Measurements from ENCODE around the gene ATAD3C. TPM values are rescaled to one million over a fixed set of nuclear protein-coding genes. Genes with fewer than 3 reads are reported as not detected.
"Not testable (repeated sequence)": the region's sequence is repeated elsewhere in the genome, so short reads cannot be mapped to it uniquely, and the experiment has no call there.

The ATAD3C gene
- polyA plus RNA-seq, 1 of the 3 experiments (the other 2 are of a cell fraction) = 0.38 TPM

DNA sequence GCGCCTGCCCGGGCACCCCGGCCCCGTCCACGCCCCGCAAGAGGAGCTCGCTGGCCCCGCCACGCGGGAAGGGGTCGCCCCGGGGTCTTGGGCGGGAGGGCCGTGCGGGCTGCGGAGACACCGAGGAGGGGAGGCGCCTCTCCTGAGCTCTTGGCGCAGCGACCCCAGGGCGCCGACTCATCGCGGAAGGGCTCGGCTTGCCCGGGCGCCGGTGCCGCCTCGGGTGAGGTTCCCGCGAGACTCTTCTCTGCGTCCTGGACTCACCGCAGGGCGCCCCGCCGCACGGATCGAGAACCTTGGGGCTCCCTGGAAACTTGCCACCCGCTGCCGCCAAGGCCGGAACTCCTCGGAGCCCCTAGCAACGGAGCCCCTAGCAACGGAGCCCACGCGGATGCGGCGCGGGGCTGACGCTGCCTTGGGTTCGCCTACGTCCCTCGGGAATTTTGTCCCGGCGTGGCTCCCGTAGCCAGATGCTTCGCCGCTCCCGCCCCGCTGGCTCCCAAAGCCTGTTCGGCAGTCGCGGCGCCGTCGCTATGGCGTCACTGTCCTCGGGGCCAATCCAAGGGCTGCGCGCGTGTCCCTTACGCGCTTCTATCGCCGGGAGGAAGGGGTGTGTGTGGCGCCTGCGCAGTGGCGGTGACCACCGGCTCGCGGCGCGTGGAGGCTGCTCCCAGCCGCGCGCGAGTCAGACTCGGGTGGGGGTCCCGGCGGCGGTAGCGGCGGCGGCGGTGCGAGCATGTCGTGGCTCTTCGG, 62.2 kb downstream of the ATAD3C start, which contains the start of gene ATAD3A (continued):
- TF ChIP-seq, protein P1, sequence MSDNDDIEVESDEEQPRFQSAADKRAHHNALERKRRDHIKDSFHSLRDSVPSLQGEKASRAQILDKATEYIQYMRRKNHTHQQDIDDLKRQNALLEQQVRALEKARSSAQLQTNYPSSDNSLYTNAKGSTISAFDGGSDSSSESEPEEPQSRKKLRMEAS (IDR thresholded peaks at IDR 0.05; ENCODE audit: low read depth) = peak; percentile 75
- TF ChIP-seq GABPA (IDR thresholded peaks at IDR 0.05; ENCODE audit: low read depth) (peak; percentile 45), SIN3A (IDR thresholded peaks at IDR 0.05; ENCODE audit: borderline replicate concordance, low read depth, low read length) (peak; percentile 88; the same call in 1 of the 2 replicates), POLR2AphosphoS5 (IDR thresholded peaks at IDR 0.05; ENCODE audit: low read depth, low read length) (peak; percentile 72), FOSL2 (IDR thresholded peaks at IDR 0.05; ENCODE audit: borderline replicate concordance, low read depth) (no peak), EP300 (IDR thresholded peaks at IDR 0.05; ENCODE audit: borderline replicate concordance in 1 of 2, low read depth in 1 of 2, low read length in 1 of 2) (no peak), RXRA (IDR thresholded peaks at IDR 0.05; ENCODE audit: borderline replicate concordance, low read depth) (no peak), ELF1 (IDR thresholded peaks at IDR 0.05) (peak; percentile 60; the same call in 1 of the 2 replicates), MEF2A (IDR thresholded peaks at IDR 0.05; ENCODE audit: borderline replicate concordance, low read depth) (no peak), FOXJ3 (CRISPR knock-in tag; IDR thresholded peaks at IDR 0.05) (no peak), CHD2 (IDR thresholded peaks at IDR 0.05; ENCODE audit: low read length, partially characterized antibody) (peak; percentile 98), RAD21 (IDR thresholded peaks at IDR 0.05; ENCODE audit: low read length) (no peak), RCOR1 (IDR thresholded peaks at IDR 0.05; ENCODE audit: low read length) (no peak)
- TF ChIP-seq, protein P2, sequence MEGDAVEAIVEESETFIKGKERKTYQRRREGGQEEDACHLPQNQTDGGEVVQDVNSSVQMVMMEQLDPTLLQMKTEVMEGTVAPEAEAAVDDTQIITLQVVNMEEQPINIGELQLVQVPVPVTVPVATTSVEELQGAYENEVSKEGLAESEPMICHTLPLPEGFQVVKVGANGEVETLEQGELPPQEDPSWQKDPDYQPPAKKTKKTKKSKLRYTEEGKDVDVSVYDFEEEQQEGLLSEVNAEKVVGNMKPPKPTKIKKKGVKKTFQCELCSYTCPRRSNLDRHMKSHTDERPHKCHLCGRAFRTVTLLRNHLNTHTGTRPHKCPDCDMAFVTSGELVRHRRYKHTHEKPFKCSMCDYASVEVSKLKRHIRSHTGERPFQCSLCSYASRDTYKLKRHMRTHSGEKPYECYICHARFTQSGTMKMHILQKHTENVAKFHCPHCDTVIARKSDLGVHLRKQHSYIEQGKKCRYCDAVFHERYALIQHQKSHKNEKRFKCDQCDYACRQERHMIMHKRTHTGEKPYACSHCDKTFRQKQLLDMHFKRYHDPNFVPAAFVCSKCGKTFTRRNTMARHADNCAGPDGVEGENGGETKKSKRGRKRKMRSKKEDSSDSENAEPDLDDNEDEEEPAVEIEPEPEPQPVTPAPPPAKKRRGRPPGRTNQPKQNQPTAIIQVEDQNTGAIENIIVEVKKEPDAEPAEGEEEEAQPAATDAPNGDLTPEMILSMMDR (IDR thresholded peaks at IDR 0.05) = no peak
- TF ChIP-seq, protein P3, sequence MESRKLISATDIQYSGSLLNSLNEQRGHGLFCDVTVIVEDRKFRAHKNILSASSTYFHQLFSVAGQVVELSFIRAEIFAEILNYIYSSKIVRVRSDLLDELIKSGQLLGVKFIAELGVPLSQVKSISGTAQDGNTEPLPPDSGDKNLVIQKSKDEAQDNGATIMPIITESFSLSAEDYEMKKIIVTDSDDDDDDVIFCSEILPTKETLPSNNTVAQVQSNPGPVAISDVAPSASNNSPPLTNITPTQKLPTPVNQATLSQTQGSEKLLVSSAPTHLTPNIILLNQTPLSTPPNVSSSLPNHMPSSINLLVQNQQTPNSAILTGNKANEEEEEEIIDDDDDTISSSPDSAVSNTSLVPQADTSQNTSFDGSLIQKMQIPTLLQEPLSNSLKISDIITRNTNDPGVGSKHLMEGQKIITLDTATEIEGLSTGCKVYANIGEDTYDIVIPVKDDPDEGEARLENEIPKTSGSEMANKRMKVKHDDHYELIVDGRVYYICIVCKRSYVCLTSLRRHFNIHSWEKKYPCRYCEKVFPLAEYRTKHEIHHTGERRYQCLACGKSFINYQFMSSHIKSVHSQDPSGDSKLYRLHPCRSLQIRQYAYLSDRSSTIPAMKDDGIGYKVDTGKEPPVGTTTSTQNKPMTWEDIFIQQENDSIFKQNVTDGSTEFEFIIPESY (IDR thresholded peaks at IDR 0.05; ENCODE audit: borderline replicate concordance, low read depth) = peak; percentile 95

DNA sequence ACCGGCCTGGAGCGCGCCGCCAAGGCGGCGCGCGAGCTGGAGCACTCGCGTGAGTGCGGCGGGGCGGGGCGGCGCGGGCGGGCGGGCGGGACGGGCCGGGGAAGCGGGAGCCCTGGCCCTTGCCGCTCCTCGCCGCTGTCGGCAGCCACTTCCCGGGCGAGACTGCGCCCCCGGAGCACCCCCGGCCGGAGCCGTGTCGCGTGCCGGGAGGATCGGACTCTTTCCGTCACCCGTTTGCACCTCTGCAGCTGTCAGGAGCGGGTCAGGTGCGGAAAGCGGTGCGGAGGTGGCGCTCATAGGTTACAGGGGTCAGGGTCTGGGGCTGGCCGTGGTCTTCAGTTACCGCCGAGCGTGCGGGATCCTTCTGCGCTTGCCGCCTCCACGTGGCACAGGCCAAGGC, 62.9 kb downstream of the ATAD3C start:
- Histone ChIP-seq H3K79me2 (ENCODE audit: insufficient read depth) (peaks cover 32% of the 10 kb centered on the region; the same call in 1 of the 2 replicates), H3K4me2 (peak overlapping the region; percentile 68; the same call in 1 of the 2 replicates), H3K9ac (peak overlapping the region; percentile 96; the same call in 1 of the 2 replicates), H3K4me3 (ENCODE audit: low read depth in 2 of 2, low read length in 1 of 2) (peak overlapping the region in 1 of 2 experiments; percentile 88; a peak in 2 of 4 replicates)
- CTCF ChIA-PET; H3K9me3 ChIP-seq; H3F3A ChIP-seq (replicated peaks; ENCODE audit: insufficient read depth); POLR2A ChIA-PET; H3K4me1 ChIP-seq (ENCODE audit: control insufficient read depth in 1 of 2, insufficient read depth in 2 of 2, low read depth in 1 of 2, low read length in 1 of 2); H3K27ac ChIP-seq (ENCODE audit: low read depth in 2 of 2, low read length in 1 of 2); H3K27me3 ChIP-seq (ENCODE audit: insufficient read depth); DNase-seq; H3K36me3 ChIP-seq (replicated peaks in 1 of 2; ENCODE audit: control insufficient read depth in 1 of 2, insufficient read depth in 2 of 2, low read length in 1 of 2); H3K9me2 ChIP-seq; H4K20me1 ChIP-seq (ENCODE audit: insufficient read depth); H2AFZ ChIP-seq (ENCODE audit: low read depth): not testable (repeated sequence)
- WGBS (ENCODE audit: low lambda C conversion rate) = 0% methylated on average over 1 of the region's 52 CpGs

DNA sequence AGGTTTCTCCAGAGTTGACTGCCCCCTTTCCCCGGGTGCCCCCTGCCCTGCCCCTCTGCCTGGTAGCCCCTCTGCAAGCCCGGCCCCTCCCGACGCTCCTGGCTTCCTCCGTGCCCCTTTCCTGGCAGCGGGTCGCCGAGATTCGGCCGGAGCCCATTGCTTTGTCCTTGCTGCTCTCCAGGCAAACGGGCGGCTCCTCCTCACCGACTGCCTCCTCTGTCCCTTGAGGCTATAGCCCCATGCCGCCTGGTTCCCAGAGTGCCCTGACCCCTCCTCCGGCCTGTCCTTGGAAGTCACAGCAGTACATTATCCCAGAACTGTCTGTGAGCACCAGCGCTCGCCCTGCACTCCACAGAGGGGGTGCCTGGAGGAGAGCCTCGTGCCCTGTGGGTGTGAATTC, 64.2 kb downstream of the ATAD3C start:
- WGBS (ENCODE audit: low lambda C conversion rate) = 78% methylated on average over 12 of the region's 18 CpGs
- H3K4me3 ChIP-seq (ENCODE audit: low read depth in 2 of 2, low read length in 1 of 2); DNase-seq; H3K4me1 ChIP-seq (ENCODE audit: control insufficient read depth in 1 of 2, insufficient read depth in 2 of 2, low read depth in 1 of 2, low read length in 1 of 2); H3K4me2 ChIP-seq; H3K9me3 ChIP-seq; H2AFZ ChIP-seq (ENCODE audit: low read depth); H3K9ac ChIP-seq; H3K36me3 ChIP-seq (replicated peaks in 1 of 2; ENCODE audit: control insufficient read depth in 1 of 2, insufficient read depth in 2 of 2, low read length in 1 of 2); H3K27me3 ChIP-seq (ENCODE audit: insufficient read depth); H3K27ac ChIP-seq (ENCODE audit: low read depth in 2 of 2, low read length in 1 of 2); H3F3A ChIP-seq (replicated peaks; ENCODE audit: insufficient read depth); H3K9me2 ChIP-seq; H4K20me1 ChIP-seq (ENCODE audit: insufficient read depth); POLR2A ChIA-PET: not testable (repeated sequence)
- peaks cover 32% of the 10 kb centered on the region; the same call in 1 of the 2 replicates for H3K79me2 ChIP-seq (ENCODE audit: insufficient read depth)
- CTCF ChIA-PET = interaction anchor here (1.3 kb wide), 1 partner anchor 9 kb away, joined by 3 read pairs; no protein-coding TSS in a partner anchor

DNA sequence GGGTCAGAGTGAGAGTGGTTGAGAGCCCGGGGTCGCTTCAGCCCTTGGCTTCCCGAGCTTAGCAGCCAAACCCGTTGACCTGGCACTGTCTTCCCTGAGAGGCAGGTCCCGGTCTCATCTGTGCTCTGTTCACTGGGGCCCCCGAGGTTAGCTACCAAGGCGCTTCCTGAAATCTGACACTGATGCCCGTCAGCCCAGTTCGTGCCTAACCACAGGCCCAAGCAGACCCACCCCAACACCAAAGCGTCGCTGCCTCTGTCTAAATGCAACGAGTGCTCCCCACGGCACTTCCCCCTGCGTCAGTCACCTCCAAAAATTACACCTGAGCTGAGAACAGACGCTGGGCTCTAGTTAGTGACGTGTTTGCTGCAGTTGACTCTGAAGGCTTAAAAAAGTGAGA, 64.9 kb downstream of the ATAD3C start:
- H3F3A ChIP-seq (replicated peaks; ENCODE audit: insufficient read depth); H2AFZ ChIP-seq (ENCODE audit: low read depth); H3K27ac ChIP-seq (ENCODE audit: low read depth in 2 of 2, low read length in 1 of 2); H3K4me1 ChIP-seq (ENCODE audit: control insufficient read depth in 1 of 2, insufficient read depth in 2 of 2, low read depth in 1 of 2, low read length in 1 of 2); H3K9ac ChIP-seq; H4K20me1 ChIP-seq (ENCODE audit: insufficient read depth); H3K9me3 ChIP-seq; H3K4me2 ChIP-seq; H3K9me2 ChIP-seq; POLR2A ChIA-PET; H3K27me3 ChIP-seq (ENCODE audit: insufficient read depth); H3K36me3 ChIP-seq (replicated peaks in 1 of 2; ENCODE audit: control insufficient read depth in 1 of 2, insufficient read depth in 2 of 2, low read length in 1 of 2); H3K4me3 ChIP-seq (ENCODE audit: low read depth in 2 of 2, low read length in 1 of 2); DNase-seq: not testable (repeated sequence)
- peaks cover 32% of the 10 kb centered on the region; the same call in 1 of the 2 replicates for H3K79me2 ChIP-seq (ENCODE audit: insufficient read depth)
- WGBS (ENCODE audit: low lambda C conversion rate) = 100% methylated on average over 6 of the region's 16 CpGs
- CTCF ChIA-PET = interaction anchor here (0.9 to 1.3 kb wide), 2 partner anchors 10 to 167 kb away, joined by 3 to 4 read pairs; no protein-coding TSS in a partner anchor

Data from SK-N-SH (cell line).